M059J (cell line): Measurements from ENCODE around the gene PREX1. TPM values are rescaled to one million over a fixed set of nuclear protein-coding genes. Genes with fewer than 3 reads are reported as not detected.
A peak's percentile ranks its signal among the peaks of the same experiment; 100 is the strongest.

Source experiments
- DNase-seq: peaks from one replicate; pipeline ENCODE4 v3.0.0-alpha.2; 2012; ENCODE audit warnings: low read depth
- total RNA-seq: library from RNA; depleted of rRNA; stranded (reverse); fragments of >200 nt; shearing (Covaris generic); gene quantifications from 2 replicates; pipeline ENCODE4 v1.2.3, GENCODE V29; 2014

PREX1 gene
- total RNA-seq, 1 experiment from 2014 or later: 5.2 TPM

DNA sequence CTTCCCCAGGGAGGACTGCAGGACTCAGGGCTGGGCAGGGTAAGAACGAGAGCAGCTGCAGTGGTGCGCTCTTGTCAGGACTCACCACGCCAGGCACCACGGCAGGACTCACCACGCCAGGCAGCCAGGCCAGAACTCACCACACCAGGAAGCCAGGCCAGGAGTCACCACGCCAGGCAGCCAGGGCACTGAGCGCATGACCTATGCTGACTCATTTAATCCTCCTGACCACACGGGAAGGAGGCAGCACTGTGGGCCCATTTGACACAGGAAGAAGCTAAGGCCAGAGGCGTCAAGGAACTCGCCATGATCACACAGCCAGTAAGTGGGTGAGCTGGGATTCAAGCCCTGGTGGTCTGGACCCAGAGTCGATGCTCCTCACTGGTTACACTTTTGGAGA is 189.3 kb downstream of the PREX1 start:
- peak; percentile 96 for DNase-seq

DNA sequence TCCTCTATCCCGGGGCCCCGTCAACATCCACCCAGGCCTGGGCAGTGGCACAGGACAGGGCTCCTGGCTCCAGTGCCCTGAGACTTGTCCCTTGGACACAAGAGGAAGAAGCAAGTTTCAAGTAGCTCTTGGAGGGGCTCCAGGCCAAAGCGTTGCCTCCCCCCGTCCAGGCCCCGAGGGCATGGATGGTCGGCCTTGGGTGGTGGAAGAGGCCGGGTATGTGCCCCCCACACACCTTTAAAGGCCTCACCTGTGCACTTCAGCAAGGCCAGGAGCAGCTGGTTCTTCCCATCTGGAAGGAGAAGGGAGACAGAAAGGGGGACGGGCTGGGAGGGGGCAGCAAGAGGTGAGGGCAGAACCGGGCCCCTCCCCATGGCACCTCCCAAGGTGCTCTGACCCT is 190.3 kb downstream of the PREX1 start:
- no peak for DNase-seq

DNA sequence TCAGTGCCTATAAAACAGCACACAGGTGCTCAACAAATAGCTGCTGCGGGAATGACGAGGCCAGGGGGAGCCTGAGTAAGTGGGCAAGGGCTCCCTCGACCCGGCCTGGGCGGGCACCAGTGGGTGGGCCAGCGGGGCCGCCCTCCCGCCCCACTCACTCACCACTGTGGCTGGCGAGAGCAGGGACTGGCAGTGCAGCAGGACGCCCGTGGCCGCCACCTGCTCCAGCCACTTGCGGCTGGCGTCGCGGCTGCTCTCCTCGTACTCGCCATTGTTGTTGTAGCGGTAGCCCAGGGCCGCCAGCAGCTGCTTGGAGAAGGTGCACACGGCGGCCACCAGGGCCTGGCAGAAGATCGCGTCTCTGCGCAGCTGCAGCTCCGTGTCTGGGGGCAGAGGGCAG is 191.5 kb downstream of the PREX1 start:
- DNase-seq: no peak

DNA sequence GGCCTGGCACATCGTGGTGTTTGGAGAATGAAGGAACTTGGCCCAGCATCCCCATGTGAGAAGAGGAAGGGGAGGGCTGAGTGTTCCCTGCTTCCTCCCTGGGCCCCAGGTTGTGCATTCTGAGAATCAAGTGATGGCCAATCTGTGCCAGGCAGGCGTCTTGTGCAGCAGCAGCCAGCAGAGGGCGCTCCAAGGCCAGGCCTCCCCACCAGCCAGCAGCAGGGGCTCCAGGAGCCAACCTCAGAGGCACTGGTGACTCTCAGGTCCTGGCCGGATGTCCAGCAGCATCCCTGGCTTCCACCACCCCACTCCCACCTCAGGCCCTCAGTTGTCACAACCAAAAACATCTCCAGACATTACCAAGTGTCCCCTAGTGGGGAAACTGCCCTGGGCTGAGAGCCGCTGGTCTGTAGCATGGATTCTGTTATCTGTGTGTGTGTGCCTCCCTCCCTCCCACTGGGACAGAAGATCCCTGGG is 192.0 kb downstream of the PREX1 start:
- DNase-seq: peak; percentile 61

DNA sequence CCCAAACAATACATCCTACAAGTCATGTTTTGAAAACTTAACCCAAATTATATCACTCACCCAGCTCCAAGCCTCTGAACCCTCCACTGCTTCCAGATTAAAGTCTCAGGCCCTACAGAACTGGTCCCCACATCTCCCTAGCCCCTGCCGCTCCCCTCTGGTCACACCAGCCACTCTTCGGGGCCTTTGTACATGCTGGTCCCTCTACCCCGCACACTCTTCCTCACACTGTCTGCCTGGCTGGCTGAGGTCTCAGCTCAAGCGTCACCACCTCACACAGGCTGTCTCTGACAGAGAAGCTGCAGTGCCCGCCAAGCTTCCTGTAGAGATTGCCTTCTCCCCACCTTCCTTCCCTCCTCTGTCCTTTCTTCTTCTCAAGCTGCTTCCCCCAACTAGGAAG is 192.4 kb downstream of the PREX1 start:
- DNase-seq: no peak

DNA sequence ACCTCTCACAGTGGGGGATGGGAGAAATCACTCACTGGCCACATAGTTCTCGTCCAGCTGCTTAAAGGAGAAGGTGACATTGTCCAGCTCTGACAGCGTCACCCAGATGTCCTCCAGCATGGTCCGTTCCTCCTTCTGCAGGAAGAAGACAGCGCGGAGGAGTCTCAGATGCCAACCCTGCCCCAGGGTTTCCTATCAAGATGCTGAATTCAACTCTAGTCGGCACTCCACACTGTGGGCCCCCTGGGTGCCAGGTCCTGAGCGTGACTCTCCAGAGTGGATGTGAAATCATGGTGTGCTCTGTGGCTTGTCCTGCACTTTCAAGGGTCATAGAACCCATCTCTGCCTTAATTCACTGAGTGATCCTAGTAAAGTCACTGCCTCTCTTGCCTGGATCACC is 193.2 kb downstream of the PREX1 start:
- DNase-seq: no peak

DNA sequence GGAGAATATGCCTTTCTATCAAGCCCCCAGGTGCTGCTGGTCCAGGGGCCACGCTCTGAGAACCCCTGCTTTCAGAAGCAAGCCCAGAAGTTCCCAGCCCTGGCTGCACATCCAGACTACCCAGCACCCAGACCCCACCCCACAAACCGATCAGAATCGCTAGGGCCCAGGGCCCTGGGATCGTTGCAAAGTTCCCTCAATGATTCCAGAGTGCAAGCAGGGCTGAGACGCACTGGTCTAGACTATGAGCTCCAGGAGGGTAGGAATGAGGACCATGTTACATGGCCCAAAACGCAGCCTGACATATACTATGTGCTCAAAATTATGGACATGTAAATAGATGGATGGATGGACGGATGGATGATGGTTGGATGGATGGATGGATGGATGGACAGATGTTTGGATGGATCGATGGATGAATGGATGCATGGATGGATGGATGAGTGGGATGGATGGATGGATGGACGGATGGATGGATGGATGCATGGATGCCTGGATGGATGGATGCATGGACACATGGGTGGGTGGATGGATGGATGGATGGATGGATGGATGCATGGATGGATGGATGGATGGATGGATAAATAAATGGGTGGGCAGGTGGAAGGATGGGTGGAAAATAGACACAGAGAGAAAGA is 194.1 kb downstream of the PREX1 start:
- DNase-seq: no peak

DNA sequence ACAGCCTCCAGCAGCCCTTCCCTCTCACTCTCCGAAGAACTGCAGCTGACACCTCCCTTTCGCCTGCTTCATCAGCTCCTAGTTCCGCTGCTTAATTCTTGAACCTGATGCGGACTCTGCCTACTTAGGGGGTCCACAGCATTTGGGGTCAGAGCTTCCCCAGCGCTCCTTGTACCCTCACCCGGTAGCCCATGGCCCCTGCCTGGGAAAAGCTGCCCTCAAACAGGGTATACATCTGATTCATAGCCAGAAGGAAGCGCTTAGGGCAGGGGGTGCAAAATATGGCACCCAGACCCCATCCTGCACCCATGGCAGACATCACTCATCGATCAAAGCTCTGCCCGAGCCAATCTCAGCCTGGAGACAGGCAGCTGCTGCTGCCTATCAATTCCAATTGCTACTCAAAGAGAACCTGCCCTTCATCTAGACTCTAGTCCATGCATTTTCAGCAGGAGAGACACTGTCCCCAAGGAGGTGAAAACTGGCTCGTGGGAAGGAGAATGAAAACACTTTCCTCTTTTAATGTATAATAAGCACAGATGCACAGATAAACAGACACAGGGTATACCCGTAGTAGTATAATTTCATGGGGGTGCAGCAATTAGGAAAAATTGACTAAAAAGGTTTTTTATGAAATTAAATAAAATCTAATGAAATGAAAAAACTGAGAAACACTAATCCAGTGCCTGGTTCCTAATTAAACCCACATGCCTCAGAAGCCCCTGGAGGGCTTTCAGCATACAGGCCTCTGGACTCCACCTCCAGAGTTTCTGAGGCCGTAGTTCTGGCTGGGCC is 194.8 kb downstream of the PREX1 start:
- no peak for DNase-seq

DNA sequence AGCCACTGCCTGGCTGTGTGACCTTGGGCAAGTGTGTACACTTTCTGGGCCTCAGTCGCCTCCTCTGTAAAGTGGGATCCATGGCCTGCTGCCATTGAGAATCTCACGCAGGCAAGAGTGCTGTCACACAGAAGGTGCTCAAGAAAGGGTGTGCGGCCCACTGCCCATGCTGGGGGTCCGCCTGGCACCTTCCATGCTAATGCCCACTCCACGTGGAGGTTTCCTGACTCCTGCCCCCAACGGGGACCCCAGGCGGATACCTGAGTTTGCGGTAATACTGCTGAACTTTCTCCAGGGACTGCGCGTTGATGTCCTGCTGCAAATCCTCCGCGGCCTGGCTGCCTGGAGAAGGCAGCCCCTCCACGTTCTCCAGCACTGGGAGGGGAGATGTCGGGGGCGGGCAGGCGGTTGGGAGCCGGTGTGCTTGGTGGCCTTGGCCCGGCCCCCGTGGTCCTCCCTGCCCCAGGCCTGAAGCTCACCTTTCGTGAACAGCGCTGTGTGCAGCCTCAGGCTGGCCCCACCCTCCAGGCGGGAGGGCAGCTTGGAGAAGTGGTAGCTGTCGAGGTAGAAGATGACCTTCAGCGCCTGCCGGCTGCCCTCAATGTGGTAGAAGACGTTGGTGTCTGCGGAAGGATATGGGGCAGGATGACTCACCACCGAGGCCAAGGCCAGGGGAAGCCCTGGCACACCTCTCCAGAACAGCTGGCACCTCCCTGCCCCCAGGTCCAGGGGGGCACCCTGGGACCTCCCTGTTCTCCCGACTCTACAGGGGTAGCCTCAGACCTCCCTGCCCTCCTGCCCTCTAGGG is 195.6 kb downstream of the PREX1 start:
- peak; percentile 30 for DNase-seq

DNA sequence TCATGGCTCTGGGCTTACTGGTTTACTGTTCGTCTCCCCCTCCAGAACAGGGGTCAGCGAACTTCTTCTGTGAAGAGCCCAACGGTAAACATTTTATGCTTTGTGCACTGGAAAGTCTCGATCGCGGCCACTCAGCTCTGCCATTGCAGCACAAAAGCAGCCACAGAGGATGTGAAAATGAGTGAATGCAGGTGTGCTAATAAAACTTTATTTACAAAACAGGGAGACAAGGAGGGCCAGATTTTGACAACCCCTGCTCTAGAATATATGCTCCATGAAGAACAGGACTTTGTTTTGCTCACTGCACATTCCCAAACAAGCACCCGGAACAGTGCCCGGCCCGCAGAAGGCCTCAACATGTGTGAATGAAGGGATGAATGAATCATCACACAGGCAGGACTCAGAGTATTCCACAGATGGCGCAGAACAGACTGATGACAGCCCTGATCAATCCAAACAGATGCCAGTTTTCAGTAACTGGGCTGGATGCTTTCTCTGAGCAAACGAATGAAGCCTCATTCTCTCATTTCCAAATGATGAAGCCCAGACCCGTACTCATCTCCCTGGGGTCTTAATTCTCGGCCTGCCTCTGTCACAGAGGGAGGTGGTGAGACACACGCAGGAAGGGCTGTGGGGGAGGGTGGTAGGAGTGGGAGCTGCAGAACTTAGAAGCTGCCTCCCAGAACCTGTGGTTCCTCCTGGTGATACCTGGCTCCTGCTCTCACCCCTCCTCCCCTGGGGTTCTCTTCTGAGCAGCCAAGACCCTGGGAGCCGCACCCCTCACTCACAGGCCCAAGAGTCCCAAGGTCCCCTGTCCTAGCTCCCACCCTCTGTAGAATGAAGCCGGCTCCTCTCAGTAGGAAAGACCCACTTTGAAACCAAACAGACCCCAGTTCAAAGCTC is 196.4 kb downstream of the PREX1 start:
- DNase-seq: peak; percentile 50

DNA sequence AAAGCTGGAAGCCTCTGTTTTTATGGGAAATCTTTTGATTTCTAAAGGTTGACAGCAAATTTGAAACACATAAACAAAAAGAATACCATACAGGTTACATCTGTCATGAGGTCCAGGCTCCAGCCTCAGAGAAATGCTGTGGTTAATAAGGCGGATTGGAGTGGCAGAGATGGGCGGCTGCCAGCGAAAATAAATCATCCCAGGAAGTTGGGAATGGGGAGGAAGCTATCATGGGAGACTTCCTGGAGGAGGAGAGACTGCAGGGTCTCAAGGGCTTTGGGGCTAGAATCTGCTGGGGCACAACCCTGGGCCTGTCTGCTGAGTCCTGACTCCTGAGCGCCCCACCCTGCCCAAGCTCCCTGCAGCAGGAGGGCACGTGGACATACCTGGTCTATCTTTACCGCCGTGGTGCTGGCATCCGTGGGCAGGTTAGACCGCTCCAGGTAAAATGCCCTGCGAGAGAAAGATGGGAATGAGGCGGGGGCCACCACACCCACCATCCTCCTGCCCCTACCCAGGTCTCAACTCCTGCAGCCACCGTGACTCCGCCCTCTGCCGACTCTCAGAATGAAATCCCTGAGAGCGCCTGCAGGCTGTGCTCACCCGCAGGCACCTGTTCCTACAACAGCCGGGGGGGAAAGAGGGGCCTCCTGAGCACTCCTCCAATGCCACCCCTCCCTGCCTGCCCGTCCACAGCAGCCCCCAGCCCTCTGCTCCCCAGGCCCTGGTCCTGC is 197.3 kb downstream of the PREX1 start:
- DNase-seq: peak; percentile 76

DNA sequence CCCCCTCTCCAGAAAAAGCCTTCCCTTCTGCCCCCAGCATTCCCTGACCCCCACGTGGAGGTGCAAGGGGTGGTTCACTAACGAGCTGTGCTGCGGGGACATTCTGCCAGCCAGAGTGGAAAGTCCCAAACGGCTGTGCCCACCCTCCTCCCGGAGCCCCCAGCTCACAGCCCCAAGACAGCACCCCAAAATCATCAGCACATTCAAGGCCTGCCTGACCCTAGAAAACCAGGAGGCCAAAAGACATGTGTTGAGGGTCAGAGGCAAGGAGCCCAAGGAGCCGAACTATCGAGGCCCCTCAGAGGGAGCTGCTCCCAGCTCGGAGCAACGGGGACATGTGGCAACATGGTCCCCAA is 197.9 kb downstream of the PREX1 start:
- DNase-seq: no peak

DNA sequence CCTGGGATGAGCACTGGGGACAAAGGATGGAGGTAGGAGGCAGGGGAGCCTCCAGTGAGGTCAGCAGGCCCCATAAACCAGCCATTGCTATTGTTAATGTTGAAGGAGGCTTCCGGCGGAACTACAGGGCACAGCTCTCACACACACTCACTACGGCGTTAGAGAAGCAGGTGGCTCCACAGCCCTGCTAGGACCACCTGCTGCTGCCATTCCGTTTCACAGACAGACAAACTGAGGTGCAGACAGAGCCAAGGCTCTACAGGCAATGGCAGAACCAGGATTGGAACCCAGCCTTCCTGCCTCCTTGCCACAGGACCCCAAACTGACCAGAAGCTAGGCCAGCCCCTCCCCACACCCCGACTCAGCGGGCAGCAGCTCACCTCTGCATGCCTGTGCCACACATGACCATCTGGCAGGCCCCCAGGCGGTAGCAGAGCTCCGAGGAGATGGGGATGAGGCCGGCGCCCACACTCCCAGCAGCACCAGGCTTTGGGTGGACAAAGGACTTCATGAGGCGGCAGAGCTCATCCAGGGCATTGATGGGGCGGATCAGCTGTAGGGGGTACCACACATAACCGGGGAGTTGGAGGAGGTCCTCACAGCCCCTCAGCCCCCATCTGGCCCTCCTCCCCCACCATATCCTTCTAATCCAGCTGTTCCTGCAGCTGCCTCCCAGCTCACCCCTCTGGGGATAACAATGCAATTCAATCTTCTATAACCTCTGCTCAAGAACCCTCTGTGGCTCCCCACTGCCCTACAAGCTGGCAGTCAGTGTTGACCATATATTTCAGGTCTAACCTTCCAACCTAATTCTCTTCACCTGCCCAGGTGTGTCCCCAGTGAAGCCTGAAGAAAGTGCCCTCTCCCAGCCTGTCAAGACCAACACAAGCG is 198.5 kb downstream of the PREX1 start:
- DNase-seq: no peak

DNA sequence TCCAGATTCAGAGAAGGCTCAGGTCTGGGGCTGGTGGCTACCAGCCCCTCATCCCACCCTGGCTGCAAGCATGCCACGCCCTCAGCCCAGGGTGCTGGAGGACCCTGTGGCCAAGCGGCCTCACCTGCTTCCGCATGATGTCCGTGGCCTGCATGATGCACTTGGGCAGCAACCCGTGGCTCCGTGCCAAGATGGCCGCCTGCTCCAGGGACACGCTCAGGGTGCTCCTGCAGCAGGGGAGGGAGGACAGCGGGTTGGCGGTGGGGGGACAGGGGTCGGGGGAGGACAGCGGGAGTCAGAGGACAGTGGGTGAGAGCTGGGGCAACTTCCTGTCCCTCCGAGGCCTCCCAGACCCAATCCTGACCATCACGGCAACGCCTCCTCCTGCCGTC is 200.1 kb downstream of the PREX1 start:
- DNase-seq: no peak

DNA sequence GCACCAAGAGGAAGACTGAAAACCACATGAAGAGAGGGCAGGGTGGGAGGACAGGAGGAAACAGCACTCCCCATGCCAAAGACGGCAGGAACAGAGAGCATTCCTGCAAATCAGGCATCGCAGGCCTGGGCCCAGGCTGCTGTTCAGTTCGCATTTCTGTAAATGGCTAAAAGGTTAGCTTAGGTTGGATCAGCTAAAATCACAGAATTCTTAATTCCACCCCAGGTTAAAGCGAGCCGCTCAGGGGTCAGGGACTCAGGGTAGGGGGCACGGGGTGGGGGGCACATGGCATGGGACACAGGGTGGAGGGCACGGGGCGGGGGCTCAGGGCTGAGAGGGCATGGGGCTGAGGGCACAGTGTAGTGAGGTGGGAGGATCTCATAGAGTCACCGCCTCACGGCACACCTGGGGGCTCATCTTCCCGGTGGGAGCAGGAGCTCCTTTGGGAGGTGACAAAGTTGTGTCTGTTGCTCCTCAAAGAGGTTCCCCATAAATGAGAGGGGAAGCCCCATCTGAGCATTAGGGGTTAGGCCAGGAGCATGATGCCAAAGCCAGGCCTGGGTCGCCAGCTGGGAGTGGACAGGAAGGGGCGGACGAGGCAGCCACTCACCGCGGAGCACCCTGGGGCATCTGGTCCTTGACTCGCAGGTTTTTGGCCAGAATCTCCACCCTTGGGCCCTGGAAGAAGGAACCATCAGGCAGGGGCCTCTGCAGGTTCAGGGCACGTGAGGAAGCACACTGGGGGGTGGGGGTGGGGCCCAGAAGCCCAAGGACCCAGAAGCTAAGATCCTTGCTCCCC is 200.7 kb downstream of the PREX1 start:
- no peak for DNase-seq

DNA sequence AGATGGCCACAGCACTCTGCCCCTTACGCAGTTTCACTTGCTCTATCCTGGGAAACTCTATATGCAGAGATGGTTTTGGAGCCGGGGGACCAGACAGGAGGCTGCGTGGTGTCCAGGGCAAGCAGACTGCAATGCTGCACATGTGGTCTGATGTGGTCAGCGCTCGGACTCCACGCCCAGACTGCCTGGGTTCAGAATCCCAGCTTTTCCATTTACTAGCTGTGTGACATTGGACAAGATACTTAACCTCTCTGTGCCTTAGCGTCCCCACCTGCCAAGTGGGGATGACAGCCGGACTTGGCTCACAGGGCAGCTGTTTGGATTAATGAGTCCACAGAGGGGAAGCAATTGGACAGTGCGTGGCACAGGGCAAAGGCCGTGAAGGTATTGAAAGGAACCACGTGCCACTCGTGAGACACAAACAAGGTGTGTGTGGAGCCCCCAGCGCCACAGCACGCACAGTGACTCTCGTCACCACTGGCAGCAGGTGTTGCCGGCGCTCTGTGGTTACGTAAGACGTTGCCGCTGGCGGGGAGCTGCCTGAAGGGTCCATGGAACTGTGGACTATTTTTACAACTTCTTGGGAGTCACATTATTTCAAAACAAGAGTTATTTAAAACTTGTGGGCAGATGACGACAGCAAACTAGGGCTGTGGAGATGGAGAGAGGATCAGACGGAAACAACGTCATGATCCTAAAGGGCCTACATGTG is 201.4 kb downstream of the PREX1 start:
- no peak for DNase-seq

DNA sequence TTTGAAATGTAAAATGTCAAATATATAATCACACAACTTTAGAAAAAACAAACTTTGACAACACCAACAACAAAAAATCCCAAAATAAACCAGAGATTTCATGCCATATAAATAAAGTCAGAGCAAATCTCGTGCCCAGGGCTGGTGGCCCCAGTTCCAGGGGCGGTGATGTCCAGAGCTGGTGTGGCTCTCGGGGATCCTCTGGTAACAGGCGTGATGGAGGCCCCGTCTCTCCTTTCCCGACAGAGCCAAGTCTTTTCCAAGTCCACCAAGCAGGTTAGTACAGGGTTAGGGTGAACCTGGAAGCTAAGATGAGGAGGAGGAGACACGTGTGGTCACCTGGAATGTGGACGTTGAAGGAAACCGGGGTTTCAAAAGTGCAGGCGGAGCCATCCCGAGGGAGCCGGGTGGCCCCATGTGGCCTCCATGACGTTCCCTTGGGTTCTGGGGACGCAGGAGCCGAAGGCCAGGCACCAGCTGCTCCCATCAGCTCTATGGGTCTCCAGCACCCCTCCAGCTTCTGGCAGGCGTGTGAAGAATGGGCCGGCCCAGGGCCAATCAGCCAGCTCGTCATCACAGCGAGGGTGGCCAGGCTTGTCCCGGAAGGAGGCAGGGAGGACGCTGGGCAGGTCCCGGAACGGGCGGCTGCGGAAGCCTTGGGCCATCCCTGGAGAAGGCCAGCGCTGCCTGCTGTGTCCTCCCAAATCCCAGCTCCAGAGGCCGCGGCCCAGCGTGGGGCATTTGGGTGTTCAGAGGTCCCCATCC is 202.5 kb downstream of the PREX1 start:
- DNase-seq: no peak
